AG04450 (cell line): ENCODE results near the gene PLCD1. TPM values are rescaled to one million over a fixed set of nuclear protein-coding genes. Genes with fewer than 3 reads are reported as not detected.

Experiments used
- CTCF ChIA-PET: fragments of 300-600, 350-600 bp; formaldehyde crosslinking; extraction: SDS; loops from one replicate; lab custom pipeline; 2022; ENCODE audit warnings: antibody characterized with exemption, inconsistent platforms; lab: Charles Lee
- POLR2A ChIA-PET: fragments of 350-600 bp; formaldehyde crosslinking; extraction: SDS; loops from one replicate; lab custom pipeline; 2021; ENCODE audit warnings: antibody characterized with exemption, inconsistent platforms; lab: Yijun Ruan, JAX
- DNase-seq: peaks from one replicate; pipeline ENCODE4 v3.0.0-alpha.2; 2011; ENCODE audit warnings: low read depth, low spot score
- H3K27ac ChIP-seq: one replicate; pipeline ENCODE4 v1.5.1; 2012; ENCODE audit warnings: low read depth, low read length, control low read depth
- H3K27me3 ChIP-seq: one replicate; pipeline ENCODE4 v1.6.0; 2012; ENCODE audit warnings: low read length; ENCODE audit not compliant: control insufficient read depth, insufficient read depth
- H3K4me3 ChIP-seq: 2 replicates; pipeline ENCODE4 v1.5.1; 2011; ENCODE audit warnings: mild to moderate bottlenecking, low read depth, low read length, control low read depth
- H3K9me3 ChIP-seq: 2 replicates; pipeline ENCODE4 v1.5.1; 2012; ENCODE audit warnings: low read length; ENCODE audit not compliant: control insufficient read depth, insufficient read depth
- CTCF ChIP-seq: IDR thresholded peaks from 2 replicates; pipeline ENCODE4 v1.5.1; 2011; ENCODE audit warnings: low read depth, low read length, control low read depth, inconsistent platforms
- polyA plus RNA-seq: library from polyadenylated mRNA; depleted of rRNA; stranded (reverse); fragments of >200 nt; gene quantifications from 2 replicates; pipeline ENCODE4 v1.2.3, GENCODE V29; 2011

The PLCD1 gene
- polyA plus RNA-seq, 1 experiment = 14.4 TPM

- POLR2A ChIA-PET = interaction anchor here (0.9 kb wide), 1 partner anchor 14 kb away, joined by 3 read pairs; no protein-coding TSS in a partner anchor
These were observed 61.2 kb downstream of the PLCD1 start for GRCh38 chr3:37968199-37968598.

GRCh38 chr3:37967260-37967881 lies 62.1 kb downstream of the PLCD1 start:
- Histone ChIP-seq H3K4me3 (no peak overlapping the region), H3K9me3 (no peaks in the 10 kb centered on the region), H3K27me3 (no peaks in the 10 kb centered on the region), H3K27ac (no peak overlapping the region)
- CTCF ChIA-PET = interaction anchor here (0.6 to 10.9 kb wide), 34 partner anchors 8 to 974 kb away, joined by 3 to 241 read pairs (median 6); partner anchors contain the start of gene MLH1
- POLR2A ChIA-PET = interaction anchor here (0.9 to 1.4 kb wide), 4 partner anchors 13 to 112 kb away, joined by 3 to 6 read pairs (median 3); no protein-coding TSS in a partner anchor
- peak; percentile 46 for DNase-seq
- TF ChIP-seq CTCF = peak; percentile 92

More at GRCh38 chr3:37968199-37968598, 61.2 kb downstream of the PLCD1 start:
- no peak overlapping the region for H3K27ac ChIP-seq
- DNase-seq = no peak
- TF ChIP-seq CTCF = no peak
- no peak overlapping the region for H3K4me3 ChIP-seq
- no peaks in the 10 kb centered on the region for H3K9me3 ChIP-seq
- H3K27me3 ChIP-seq = no peaks in the 10 kb centered on the region
- CTCF ChIA-PET = interaction anchor here (0.6 to 10.9 kb wide), 23 partner anchors 9 to 975 kb away, joined by 3 to 241 read pairs (median 6); partner anchors contain the start of gene MLH1

- DNase-seq = no peak
- H3K27ac ChIP-seq = no peak overlapping the region
- CTCF ChIA-PET = interaction anchor here (1.9 to 10.9 kb wide), 3 partner anchors 10 to 109 kb away, joined by 6 to 241 read pairs (median 14); no protein-coding TSS in a partner anchor
- H3K4me3 ChIP-seq = no peak overlapping the region
- no peaks in the 10 kb centered on the region for H3K27me3 ChIP-seq
- H3K9me3 ChIP-seq = no peaks in the 10 kb centered on the region
- TF ChIP-seq CTCF = no peak
- POLR2A ChIA-PET = no interaction called here
These were observed 64.7 kb downstream of the PLCD1 start for GRCh38 chr3:37964716-37965115.

- Histone ChIP-seq H3K27me3 (no peaks in the 10 kb centered on the region), H3K9me3 (no peaks in the 10 kb centered on the region), H3K27ac (no peak overlapping the region), H3K4me3 (no peak overlapping the region)
- CTCF ChIA-PET = interaction anchor here (0.6 to 10.9 kb wide), 5 partner anchors 11 to 1515 kb away, joined by 4 to 241 read pairs (median 6); no protein-coding TSS in a partner anchor
- DNase-seq = no peak
- POLR2A ChIA-PET = no interaction called here
- no peak for TF ChIP-seq CTCF
These were observed 65.3 kb downstream of the PLCD1 start for GRCh38 chr3:37964146-37964545.

GRCh38 chr3:37963635-37964034 lies 65.8 kb downstream of the PLCD1 start:
- CTCF ChIA-PET = interaction anchor here (0.6 to 10.9 kb wide), 4 partner anchors 11 to 1514 kb away, joined by 4 to 241 read pairs (median 10); no protein-coding TSS in a partner anchor
- H3K27ac ChIP-seq = no peak overlapping the region
- DNase-seq = no peak

More at GRCh38 chr3:37963635-37964034, 65.8 kb downstream of the PLCD1 start:
- Histone ChIP-seq H3K27me3 (no peaks in the 10 kb centered on the region), H3K9me3 (no peaks in the 10 kb centered on the region), H3K4me3 (no peak overlapping the region)
- TF ChIP-seq CTCF = no peak
- POLR2A ChIA-PET = no interaction called here
